ENCODE data around the gene RAPSN.

RAPSN gene

DNA sequence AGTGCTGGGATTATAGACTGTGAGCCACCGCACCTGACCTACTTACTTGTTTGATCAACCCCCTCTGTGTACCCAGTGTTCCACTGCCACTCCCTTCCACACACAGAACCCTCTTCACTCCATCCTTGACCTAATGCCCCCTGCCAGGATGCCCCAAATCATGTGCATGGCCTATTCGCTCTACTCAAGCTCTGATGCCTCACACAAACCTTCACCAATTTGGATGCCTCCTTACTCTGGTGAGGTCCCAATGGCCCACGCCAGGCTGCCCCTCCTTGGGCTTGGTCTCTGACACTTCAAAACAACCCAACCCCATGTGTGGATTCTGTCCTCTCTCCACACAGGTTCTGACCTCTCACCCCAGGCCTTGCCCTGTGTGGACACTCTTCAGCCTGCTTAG lies 13.2 kb downstream of the RAPSN start:
- DNase-seq (ENCODE audit: low read depth in 1 of 2, low spot score in 1 of 2), result no peak

DNA sequence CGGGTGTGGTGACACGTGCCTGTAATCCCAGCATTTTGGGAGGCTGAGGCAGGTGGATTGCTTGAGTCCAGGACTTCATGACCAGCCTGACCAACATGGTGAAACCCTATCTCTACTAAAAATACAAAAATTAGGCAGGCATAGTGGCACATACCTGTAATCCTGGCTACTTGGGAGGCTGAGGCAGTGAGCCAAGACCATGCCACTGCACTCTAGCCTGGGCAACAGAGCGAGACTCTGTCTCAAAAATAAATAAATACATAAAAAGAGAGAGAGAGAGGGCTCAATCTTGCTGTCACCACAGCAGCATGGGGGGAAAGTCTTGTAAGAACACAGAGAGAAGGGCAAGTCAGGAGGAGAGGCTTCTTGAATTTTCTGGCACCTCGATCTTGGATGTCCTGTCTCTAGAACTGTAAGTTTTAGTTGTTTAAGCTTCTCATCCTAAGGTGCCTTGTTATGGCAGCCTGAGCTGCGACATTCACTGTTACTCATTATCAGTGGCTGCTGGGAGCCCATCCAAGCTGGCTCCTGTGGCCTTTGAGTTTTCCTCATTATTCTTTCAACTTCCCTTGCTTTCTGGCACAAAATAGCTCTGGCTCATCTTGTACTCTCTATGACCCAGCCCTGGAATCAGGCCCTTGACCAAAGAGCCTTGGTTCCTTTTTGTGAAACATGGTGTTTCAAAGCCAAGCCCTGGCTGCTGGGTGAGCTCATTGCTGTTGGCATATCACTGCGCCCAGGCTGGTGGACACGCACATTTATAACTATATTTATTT lies 14.7 kb downstream of the RAPSN start:
- DNase-seq (ENCODE audit: low read depth in 1 of 2, low spot score in 1 of 2), result no peak

DNA sequence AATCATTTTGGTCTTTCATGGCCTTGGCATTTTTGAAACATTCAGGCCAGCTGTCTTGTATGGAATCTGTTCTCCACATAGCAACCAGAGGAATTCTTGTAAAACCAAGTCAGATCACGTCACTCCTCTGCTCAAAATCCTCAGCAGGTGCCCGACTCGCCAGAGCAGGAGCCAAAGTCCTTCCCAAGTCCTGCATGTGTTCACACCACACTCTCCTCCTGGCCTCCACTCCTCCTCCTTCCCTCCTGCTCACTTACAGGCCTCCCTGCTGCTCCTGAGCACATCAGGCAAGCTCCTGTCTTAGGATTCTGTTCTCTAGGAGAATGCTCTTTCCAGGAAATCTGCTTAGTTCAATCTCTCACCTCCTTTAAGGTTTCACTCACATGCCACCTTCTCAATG lies 15.8 kb downstream of the RAPSN start:
- no peak for DNase-seq (ENCODE audit: low read depth in 1 of 2, low spot score in 1 of 2)

DNA sequence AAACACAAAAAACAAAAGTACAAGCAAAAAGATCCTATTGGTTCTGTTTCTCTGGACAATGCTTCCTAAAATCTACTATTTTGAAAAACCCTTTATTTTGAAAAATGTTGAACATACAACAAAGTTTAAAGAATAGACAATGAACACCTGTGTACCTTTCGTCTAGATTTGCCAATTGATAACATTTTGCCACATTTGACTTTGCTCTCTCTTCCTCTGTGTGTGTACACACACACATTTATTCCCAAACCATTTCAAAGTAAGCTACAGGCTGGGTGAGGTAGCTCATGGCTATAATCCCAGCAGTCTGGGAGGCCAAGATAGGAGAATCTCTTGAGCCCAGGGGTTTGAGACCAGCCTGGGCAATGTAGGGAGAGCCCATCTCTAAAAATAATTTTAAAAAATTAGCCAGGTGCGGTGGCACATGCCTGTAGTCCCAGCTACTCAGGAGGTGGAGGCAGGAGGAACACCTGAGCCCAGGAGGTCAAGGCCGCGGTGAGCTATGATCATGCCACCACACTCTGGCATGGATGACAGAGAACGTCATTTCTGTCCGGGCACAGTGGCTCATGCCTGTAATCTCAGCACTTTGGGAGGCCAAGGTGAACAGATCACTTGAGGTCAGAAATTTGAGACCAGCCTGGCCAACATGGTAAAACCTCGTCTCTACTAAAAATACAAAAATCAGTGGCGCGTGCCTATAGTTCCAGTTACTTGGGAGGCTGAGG lies 17.4 kb downstream of the RAPSN start:
- DNase-seq (ENCODE audit: low read depth in 1 of 2, low spot score in 1 of 2), result no peak

DNA sequence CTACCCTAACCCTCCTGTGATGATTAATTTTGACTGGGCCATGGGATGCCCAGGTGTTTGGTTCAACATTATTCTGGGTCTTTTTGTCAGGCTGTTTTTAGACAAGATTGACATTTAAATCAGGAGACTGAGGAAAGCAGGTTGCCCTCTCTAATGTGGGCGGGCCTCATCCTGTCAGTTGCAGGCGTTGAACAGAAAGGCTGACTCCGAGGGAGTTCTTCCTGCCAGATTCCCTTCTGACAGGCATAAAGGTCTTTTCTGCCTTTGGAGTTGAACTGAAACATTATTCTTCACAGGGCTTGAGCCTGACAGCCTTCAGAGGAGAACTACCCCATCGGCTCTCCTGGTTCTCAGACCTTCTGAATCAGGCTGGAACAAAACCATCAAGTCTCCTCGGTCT lies 18.4 kb downstream of the RAPSN start:
- no peak for DNase-seq (ENCODE audit: low read depth in 1 of 2, low spot score in 1 of 2)

DNA sequence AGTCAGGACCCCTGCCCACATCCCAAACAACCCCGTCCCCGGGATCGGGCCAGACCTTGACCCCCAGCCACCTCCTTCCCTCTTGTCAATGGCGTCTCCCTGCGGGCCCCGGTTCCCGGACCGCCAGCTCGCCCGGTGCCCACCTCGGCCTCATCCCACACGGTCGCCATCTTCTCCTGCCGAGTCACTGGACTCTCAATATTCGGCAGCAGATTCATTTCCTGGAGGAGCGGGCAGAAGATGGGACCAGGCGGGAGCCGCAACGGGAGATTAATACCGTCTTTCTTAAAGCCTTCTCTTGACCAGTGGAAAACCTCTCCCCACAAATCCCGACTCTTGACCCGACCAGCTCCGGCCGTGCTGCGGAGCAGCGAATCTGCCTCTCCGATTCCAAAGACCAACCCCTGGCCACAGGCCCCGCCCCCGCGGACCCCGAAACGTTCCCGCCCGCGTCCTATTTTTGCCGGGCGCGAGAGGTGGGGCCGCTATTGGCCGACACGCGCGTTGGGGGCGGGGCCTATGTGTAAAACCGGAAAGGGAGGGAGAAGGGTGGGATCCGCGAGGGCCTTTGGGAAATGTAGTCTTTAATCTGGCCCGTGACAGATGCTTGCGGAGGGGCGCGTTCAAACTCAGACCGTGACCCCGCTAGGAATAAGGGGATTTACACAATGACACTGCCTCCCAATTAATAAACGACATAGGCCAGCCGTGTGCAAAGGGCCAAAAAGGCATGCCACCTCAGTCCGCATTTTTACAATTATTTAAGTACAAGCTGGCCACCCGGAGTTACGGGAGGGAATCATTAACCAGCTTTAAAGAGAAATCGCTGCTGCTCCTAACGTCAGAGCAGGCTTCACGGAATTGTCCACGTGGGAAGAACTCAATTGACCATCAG lies 22.6 kb downstream of the RAPSN start, which contains the start of gene PSMC3:
Gene PSMC3 (minus strand): TSS at position 378 of the 895 bp plus-strand sequence. CDS start 160 bp downstream, at position 218.
- DNase-seq (ENCODE audit: low read depth in 1 of 2, low spot score in 1 of 2), result peak; percentile 97 to 98

DNA sequence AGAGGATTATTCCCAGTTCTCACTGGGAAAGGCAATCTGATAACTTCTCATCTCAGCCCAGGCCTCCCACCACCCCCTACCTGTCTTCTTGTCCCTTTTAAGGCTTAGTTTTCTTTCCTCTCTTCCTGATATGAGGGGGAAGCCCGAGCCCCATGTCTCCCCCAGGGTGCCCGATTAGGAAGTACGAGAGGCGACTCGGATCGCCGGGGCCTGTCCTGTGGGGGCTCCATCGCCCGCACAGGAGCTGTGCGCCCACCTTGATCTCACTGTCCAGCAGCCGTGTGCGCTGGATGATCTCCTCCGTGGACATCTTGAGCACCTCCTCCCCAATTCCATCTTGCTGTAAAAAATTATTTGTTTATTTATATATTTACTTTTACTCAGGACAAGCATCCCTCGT lies 23.3 kb downstream of the RAPSN start:
- DNase-seq (ENCODE audit: low read depth in 1 of 2, low spot score in 1 of 2), result no peak

DNA sequence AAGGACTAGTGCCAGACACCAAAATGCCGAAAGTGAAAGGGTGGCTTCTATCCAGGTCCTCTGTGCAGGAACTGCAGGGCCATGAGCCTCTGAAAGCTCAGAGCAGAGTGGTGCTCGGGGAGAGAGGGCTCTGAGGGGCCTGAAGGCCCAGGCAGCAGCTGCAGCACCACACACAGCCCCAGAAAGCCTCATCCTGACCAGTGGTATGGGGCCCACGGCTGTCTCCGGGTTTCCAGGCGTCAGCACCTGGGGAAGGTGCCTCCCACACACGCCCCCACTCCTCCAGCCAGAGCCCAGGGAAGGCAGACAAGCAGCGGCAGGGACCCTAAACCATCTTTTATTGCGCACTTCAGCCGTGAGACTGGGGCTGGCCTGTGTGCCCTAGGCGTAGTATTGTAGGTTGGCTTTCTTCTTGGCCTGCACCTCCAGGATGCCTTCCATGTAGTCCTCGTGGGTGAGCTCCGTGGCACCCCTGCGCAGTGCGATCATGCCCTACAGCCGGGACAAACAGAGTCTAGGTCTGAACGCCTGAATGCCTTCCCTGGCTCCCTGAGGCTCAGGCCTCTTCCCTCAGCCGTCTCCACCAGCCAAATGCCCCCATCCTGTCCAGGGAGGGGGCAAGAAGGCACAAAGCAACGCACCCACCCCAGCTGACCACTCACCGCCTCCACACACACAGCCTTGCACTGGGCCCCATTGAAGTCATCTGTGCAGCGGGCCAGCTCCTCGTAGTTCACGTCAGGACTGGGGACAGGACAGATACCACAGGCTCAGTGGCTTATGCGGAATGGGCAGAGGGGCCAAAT lies 30.3 kb downstream of the RAPSN start:
- DNase-seq (ENCODE audit: low read depth in 1 of 2, low spot score in 1 of 2), result no peak

DNA sequence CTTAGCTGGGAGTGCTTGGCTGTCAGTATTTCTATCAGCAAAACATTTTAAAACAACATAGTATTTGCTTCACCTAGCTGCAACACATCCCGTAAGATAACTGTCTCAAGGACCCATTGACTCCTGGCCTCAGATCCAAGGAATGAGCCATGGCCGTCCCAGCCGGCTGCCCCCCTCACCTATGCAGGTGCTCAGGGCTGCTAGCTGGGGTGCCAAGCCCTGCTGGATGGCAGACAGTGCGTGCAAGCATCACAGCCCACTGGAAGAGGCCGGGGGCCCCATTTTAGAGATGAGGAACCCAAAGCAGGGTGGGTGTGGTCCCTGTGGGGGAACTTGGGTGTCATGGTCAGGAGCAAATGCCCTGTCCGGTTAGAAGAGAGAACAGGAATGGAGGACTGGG lies 31.2 kb downstream of the RAPSN start:
- no peak for DNase-seq (ENCODE audit: low read depth in 1 of 2, low spot score in 1 of 2)

DNA sequence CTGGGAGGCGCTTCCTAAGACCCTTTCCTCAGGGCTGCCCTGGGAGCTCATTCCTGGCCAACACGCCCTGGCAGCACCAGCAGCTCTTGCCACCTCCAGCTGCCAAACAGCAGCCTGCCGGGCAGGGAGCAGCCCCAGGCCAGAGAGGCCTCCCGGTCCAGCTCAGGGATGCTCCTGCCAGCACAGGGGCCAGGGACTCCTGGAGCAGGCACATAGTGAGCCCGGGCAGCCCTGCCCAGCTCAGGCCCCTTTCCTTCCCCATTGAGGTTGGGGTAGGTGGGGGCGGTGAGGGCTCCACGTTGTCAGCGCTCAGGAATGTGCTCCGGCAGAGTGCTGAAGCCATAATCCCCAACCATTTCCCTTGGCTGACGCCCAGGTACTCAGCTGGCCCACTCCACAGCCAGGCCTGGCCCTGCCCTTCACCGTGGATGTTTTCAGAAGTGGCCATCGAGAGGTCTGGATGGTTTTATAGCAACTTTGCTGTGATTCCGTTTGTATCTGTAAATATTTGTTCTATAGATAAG lies 32.9 kb downstream of the RAPSN start:
- DNase-seq (ENCODE audit: low read depth in 1 of 2, low spot score in 1 of 2), result no peak

DNA sequence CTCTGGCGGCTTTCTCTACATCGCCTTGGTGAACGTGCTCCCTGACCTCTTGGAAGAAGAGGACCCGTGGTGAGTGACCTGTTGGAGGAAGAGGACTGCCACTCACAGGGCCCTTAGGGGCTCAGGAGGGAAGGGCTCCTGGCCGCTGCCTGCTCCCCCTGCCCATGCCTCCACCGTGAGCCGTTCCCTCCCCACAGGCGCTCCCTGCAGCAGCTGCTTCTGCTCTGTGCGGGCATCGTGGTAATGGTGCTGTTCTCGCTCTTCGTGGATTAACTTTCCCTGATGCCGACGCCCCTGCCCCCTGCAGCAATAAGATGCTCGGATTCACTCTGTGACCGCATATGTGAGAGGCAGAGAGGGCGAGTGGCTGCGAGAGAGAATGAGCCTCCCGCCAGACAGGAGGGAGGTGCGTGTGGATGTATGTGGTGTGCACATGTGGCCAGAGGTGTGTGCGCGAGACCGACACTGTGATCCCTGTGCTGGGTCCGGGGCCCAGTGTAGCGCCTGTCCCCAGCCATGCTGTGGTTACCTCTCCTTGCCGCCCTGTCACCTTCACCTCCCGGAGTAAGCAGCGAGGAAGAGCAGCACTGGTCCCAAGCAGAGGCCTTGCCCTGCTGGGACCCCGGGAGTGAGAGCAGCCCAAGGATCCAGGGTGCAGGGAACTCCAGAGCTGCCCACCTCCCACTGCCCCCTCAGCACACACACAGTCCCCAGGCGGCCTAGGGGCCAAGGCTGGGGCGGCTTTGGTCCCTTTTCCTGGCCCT lies 33.7 kb downstream of the RAPSN start:
- DNase-seq (ENCODE audit: low read depth in 1 of 2, low spot score in 1 of 2), result no peak

DNA sequence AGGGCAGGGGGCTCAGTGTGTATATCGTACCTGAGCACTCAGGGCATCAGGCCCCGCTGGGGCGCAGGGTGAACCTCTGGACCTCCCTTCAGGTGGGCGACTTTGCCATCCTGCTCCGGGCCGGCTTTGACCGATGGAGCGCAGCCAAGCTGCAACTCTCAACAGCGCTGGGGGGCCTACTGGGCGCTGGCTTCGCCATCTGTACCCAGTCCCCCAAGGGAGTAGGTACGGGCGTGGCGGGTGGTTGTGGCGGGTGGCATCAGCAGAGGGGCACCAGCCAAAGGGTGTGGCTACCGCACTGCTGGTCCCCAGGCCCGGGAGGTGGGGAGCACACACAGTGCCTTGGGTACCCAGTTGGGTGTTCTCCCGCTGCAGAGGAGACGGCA lies 34.3 kb downstream of the RAPSN start:
- DNase-seq (ENCODE audit: low read depth in 1 of 2, low spot score in 1 of 2), result no peak

DNA sequence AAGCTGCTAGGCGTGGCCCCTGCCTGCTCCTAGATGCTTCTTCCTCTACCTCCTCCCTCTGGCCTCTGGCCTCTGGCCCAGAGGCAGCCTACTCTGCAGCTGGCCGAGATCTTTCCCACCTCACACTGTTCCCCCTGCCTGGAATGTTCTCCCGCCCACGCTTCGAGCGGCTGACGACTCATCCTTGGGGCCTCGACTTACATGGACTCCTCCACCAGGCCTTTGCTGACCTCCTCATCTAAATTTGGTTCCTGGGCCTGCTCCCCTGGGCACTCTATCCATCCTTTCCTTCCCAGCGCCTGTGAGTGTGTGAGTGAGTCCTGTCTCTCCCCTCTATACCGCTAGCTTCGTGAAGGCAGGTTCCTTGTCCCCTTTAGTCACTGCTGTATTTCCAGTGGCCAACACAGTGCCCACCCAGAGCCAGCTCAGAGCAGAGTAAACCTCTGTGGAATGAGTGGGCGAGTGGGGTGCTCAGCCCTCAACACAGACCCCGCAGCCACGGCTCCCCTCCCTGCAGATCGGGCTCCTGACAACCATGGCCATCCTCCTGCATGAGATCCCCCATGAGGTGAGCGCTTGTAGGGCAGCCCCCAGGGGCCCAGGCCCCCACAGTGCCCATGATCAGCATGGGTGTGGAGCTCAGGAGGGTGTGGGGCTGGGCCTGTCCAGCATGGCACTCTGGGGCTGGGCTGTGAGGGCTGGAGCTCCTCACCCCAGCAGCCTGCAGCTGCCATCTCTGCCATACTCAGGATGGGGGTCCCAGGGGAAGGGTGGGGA lies 34.8 kb downstream of the RAPSN start:
- DNase-seq (ENCODE audit: low read depth in 1 of 2, low spot score in 1 of 2), result no peak

DNA sequence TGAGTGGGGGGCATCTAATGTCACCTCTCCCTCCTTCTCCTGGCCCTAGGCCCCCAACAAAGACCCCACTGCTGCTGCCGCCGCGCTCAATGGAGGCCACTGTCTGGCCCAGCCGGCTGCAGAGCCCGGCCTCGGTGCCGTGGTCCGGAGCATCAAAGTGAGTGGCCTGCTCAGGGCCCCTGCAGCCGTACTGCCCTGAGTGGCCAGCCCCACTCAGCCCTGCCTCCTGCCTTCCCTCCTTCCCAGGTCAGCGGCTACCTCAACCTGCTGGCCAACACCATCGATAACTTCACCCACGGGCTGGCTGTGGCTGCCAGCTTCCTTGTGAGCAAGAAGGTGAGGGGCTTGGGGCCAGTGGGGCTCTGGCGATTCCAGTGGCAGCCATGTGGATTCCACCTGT lies 35.6 kb downstream of the RAPSN start:
- DNase-seq (ENCODE audit: low read depth in 1 of 2, low spot score in 1 of 2), result no peak

DNA sequence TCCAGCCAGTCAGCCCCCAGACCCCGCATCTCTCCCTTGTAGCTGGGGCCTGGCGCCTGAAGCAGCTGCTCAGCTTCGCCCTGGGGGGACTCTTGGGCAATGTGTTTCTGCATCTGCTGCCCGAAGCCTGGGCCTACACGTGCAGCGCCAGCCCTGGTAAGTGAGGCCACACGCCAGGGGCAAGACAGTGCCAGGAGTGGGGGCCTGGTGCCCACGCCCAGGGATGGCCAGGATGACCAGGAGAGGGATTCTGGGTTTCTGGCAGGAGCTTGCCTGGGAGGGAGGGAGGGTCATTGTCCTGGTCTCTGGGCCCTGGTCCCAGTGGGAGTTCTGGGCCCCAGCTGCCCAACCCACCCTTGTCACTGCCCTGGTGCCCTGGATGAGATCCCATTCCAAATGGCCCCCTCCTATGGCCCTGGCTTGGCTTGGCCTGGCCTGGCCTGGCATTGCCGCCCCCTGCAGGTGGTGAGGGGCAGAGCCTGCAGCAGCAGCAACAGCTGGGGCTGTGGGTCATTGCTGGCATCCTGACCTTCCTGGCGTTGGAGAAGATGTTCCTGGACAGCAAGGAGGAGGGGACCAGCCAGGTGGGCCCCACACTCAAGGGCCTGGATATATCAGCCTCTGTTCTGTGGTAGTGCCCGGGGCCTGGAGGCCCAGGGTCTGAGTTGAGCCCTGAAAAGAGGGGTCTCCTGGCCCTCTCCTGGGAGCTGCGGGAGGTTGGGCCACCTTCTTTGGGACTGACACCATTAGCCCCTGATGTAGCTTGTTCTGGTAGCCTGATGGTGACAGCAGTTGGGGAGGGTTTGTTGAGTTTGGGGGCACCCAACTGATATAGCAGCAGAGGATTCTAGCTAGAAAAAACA lies 36.8 kb downstream of the RAPSN start:
- DNase-seq (ENCODE audit: low read depth in 1 of 2, low spot score in 1 of 2), result no peak

DNA sequence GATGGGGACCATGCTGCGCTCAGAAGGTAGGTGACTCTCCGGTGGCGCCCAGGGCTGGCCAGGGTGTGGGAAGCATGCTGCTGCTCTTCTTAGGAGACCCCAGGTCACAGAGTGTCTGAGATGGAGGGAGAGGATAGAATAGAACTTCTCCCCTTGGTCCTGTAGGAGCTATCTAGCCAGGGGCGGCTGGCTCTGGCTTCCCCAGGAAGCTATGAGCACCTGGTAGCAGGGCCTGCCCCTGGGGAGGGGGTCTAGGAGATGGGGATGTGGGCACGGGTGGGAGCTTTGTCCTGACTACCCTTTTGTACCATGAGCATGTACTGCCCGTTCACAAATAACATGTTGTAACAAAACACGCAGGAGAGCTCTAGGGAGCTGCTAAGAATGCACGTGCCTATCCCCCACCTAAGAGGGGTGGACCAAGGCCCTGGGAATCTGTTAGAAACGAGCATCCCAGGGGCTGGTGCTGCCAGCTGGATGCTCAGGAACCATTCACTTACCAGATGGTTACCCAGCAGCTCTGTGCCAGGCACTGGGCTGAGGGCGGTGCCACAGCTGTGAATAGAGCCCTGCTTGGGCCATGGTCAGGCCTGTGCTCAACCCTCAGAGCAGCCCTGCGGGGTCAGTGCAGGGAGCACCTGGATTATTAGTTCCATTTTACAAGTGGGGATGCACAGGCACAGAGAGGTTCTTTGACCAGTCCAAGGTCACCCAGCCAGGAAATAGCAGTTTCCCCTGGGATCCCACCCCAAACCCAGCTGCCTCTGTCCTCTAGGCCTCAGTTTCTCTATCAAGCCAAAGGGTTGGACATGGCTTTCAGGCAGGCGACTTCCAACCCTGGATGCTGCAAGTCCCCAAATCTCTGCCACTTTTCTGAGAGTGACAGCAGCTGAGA lies 38.3 kb downstream of the RAPSN start:
- DNase-seq (ENCODE audit: low read depth in 1 of 2, low spot score in 1 of 2), result no peak

Measured in activated T-helper 1 cell treated with anti-CD3 and anti-CD28 coated beads, Interleukin-2, amount 50 U/mL, for 16 hours (primary cell).